Testis (tissue), 3 donors: Measurements from ENCODE around the gene FAM162A. TPM values are rescaled to one million over a fixed set of nuclear protein-coding genes. Genes with fewer than 3 reads are reported as not detected.

Experiments used
- DNase-seq: peaks from one replicate; pipeline ENCODE4 v3.0.0-alpha.2; 2019
- H3K27ac ChIP-seq, 2 donors: fragments of 200-600 bp; sonication (generic); one replicate each; pipeline ENCODE4 v1.5.1; 2019
- H3K27me3 ChIP-seq: fragments of 200-600 bp; sonication (generic); one replicate; pipeline ENCODE4 v1.5.1; 2019
- H3K36me3 ChIP-seq: fragments of 200-600 bp; sonication (generic); one replicate; pipeline ENCODE4 v1.5.1; 2017; ENCODE audit warnings: low read depth; ENCODE audit errors: missing control alignments
- H3K4me1 ChIP-seq: fragments of 200-600 bp; sonication (generic); one replicate; pipeline ENCODE4 v1.5.1; 2019
- H3K4me3 ChIP-seq, 2 donors: fragments of 200-600 bp; sonication (generic); one replicate each; pipeline ENCODE4 v1.5.1; 2017 to 2019
- H3K9me3 ChIP-seq: fragments of 200-600 bp; sonication (generic); one replicate; pipeline ENCODE4 v1.5.1; 2017
- POLR2A ChIP-seq: fragments of 450-650 bp; IDR thresholded peaks from one replicate; pipeline ENCODE4 v1.6.1; 2017; ENCODE audit warnings: antibody characterized with exemption, mild to moderate bottlenecking, moderate library complexity
- WGBS, 2 donors: methylation state at CpG; one replicate each; pipeline ENCODE4 v1.1.5; 2018; 5-methylcytosine and 5-hydroxymethylcytosine counted together
- intact Hi-C: fragments of 100-400 bp; cut with DNase I; formaldehyde crosslinking; loops from one replicate; pipeline ENCODE4 v1.15.1; 2023; ENCODE audit warnings: low total_unique reads
- polyA plus RNA-seq: library from polyadenylated mRNA; stranded (reverse); fragments of 350-450 nt; fragmentation: Illumina TruSeq; extraction: RNeasy Lipid Tissue Mini Kit (QIAGEN cat#74804); gene quantifications from one replicate; pipeline ENCODE4 v1.2.3, GENCODE V29; 2014; ENCODE audit warnings: low read depth, low replicate concordance; ENCODE audit not compliant: insufficient read depth
- total RNA-seq, 2 donors: library from RNA; depleted of rRNA; stranded (reverse); fragments of >200 nt; gene quantifications; one replicate each; pipeline ENCODE4 v1.2.3, GENCODE V29; 2016
- TF ChIP-seq, protein P1 (sequence below), 3 experiments: fragments of 450-650 bp in 2 of 3; fragments of 200-600 bp in 1 of 3; sonication (generic) in 1 of 3; IDR thresholded peaks; one replicate each; pipeline ENCODE4 v1.5.1; 2016 to 2019; ENCODE audit warnings: antibody characterized with exemption in 3 of 3, mild to moderate bottlenecking in 2 of 3, moderate library complexity in 1 of 3

FAM162A gene
- total and polyA plus RNA-seq, 3 donors from 2014 or later, result 16.0 to 77.7 (median 17.7) TPM

DNA sequence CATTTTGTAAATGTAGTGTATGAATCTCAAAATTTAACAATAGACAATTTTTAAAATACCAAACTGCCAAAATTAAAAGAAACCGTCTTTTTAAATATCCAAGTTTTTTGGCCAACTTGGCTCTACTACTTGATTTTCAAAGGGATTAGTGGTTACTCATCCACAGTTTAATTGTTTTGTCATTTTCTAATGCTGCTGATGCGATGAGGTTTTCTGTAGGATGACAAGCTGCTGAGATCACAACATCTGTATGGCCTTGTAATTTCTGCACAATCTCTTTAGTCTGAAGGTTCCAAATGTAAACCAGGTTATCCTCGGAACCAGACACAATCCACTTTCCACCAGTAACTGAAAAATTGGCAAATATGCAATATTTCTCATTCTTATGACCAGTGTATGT, 30.4 kb downstream of the FAM162A start:
- no peak for DNase-seq
- Histone ChIP-seq H3K27me3 (no peaks in the 10 kb centered on the region), H3K4me3 (no peak overlapping the region), H3K36me3 (no peaks in the 10 kb centered on the region), H3K9me3 (no peaks in the 10 kb centered on the region), H3K4me1 (peaks cover 16% of the 10 kb centered on the region), H3K27ac (no peak overlapping the region)
- 64 to 78% methylated on average over 3 of the region's 3 CpGs for WGBS, 2 donors
- TF ChIP-seq POLR2A, result no peak
- intact Hi-C loops, result no loop called here

DNA sequence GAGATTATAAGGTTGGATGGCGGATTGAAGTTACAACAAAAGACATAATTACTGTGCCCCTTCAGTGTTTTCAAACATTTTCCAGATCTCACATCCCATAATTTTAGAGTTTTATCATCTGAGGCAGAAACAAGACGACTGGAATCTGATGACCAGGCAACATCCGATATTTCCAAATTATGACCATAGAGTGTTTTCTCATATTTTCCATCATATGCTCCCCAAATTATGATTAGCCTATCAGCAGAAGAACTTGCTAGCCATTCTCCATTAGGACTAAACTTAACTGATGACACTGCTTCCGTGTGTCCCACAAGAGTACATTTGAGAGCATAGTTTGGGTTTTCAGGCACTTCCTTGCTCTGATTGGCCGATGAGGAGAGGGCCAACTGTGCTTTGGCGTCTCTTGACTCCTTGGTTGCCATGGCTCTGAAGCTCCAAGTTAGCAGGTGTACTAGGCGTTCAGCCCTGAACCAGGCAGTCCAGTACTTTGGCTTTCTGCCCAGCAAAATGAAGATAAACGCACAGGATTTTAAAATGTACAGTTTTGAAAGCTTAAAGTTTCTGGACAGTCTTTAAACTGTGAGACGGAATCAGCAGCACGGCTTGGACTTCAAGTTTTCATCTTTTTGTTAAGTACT, 31.2 kb downstream of the FAM162A start:
- intact Hi-C loops, result no loop called here
- peak; percentile 50 for DNase-seq
- Histone ChIP-seq H3K36me3 (no peaks in the 10 kb centered on the region), H3K4me1 (peaks cover 16% of the 10 kb centered on the region), H3K27me3 (no peaks in the 10 kb centered on the region), H3K9me3 (no peaks in the 10 kb centered on the region), H3K27ac (peak overlapping the region; percentile 61 to 91), H3K4me3 (peak overlapping the region; percentile 73 to 78)
- WGBS, 2 donors, result 16 to 19% methylated on average over 8 to 10 of the region's 10 CpGs
- TF ChIP-seq, protein P1, sequence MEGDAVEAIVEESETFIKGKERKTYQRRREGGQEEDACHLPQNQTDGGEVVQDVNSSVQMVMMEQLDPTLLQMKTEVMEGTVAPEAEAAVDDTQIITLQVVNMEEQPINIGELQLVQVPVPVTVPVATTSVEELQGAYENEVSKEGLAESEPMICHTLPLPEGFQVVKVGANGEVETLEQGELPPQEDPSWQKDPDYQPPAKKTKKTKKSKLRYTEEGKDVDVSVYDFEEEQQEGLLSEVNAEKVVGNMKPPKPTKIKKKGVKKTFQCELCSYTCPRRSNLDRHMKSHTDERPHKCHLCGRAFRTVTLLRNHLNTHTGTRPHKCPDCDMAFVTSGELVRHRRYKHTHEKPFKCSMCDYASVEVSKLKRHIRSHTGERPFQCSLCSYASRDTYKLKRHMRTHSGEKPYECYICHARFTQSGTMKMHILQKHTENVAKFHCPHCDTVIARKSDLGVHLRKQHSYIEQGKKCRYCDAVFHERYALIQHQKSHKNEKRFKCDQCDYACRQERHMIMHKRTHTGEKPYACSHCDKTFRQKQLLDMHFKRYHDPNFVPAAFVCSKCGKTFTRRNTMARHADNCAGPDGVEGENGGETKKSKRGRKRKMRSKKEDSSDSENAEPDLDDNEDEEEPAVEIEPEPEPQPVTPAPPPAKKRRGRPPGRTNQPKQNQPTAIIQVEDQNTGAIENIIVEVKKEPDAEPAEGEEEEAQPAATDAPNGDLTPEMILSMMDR (IDR thresholded peaks at IDR 0.05), result no peak
- no peak for TF ChIP-seq POLR2A

DNA sequence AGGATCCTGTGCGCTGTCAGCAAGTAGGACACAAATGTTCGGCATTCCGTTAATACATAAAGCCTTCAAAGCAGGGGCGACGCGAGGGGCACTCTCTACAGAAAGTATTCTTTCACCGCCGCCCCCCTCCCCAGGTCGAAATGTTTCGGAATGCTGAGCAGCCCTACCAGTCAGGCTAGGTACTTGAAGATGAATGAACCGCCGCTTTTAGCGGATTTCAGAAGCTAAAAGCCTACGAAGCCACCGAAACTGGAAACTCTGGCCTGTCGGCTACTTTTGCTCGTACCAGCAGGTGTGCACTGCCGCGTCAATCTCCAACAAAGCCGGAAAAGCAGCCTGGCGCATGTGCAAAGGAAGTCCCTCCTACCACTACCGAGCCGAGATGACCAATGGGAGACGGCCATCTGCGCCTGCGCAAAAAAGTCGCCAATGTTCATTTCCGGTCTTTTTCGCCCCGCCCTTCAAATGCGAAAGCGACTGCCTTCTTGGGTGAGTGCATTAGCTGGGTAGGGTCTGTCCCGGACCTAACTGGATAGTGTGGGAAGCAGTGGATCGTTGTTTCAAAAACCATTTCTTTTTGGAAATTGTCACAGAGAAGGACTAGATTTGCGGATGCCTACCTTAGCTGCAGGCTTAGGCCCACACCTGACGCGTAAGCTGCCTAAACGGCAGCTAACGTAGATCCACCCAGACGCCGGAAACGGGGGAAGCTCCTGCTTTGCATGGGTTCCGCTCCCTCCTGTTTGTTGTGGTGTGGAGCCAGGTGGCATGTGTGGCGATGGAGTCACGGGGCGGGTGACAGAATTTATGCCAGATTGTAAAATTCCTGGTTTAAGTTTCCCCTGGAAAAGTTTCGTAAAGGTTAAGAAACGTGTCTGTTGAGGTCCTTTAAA, 32.0 kb downstream of the FAM162A start, which contains the start of gene WDR5B:
Gene WDR5B, minus strand, starts transcription at position 301 of the 893 bp plus-strand sequence. CDS start 534 bp downstream, outside the sequence.
- H3K27me3 ChIP-seq, result no peaks in the 10 kb centered on the region
- peaks cover 16% of the 10 kb centered on the region for H3K4me1 ChIP-seq
- H3K9me3 ChIP-seq, result no peaks in the 10 kb centered on the region
- intact Hi-C loops, result no loop called here
- no peaks in the 10 kb centered on the region for H3K36me3 ChIP-seq
- peak within 1 kb of the TSS; percentile 61 to 91 for H3K27ac ChIP-seq
- peak; percentile 58 for TF ChIP-seq POLR2A
- TF ChIP-seq, protein P1 (IDR thresholded peaks at IDR 0.05), result peak in 1 of 3 experiments; percentile 19
- peak; percentile 97 for DNase-seq
- peak within 1 kb of the TSS; percentile 73 to 78 for H3K4me3 ChIP-seq
- WGBS, 2 donors, result 1% methylated on average over 39 to 48 of the region's 48 CpGs

DNA sequence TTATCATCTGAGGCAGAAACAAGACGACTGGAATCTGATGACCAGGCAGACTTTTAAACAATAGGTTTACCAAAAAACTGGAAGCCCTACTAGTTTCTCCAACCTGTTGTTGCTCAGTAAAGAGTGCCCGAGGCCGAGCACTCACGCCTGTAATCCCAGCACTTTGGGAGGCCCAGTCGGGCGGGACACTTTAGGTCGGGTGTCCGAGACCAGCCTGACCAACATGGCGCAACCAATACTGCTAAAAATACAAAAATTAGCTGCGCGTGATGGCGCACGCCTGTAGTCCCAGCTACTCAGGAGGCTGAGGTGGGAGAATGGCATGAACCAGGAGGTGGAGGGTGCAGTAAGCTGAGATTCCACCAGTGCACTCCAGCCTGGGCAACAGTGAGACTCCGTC, 33.0 kb downstream of the FAM162A start:
- Histone ChIP-seq H3K36me3 (no peaks in the 10 kb centered on the region), H3K4me1 (peaks cover 16% of the 10 kb centered on the region), H3K9me3 (no peaks in the 10 kb centered on the region), H3K4me3 (peak overlapping the region; percentile 73 to 78), H3K27me3 (no peaks in the 10 kb centered on the region), H3K27ac (peak overlapping the region; percentile 61 to 91)
- TF ChIP-seq POLR2A, result no peak
- TF ChIP-seq, protein P1 (IDR thresholded peaks at IDR 0.05), result no peak
- DNase-seq, result no peak
- intact Hi-C loops, result no loop called here
- 28 to 35% methylated on average over 14 of the region's 14 CpGs for WGBS, 2 donors

DNA sequence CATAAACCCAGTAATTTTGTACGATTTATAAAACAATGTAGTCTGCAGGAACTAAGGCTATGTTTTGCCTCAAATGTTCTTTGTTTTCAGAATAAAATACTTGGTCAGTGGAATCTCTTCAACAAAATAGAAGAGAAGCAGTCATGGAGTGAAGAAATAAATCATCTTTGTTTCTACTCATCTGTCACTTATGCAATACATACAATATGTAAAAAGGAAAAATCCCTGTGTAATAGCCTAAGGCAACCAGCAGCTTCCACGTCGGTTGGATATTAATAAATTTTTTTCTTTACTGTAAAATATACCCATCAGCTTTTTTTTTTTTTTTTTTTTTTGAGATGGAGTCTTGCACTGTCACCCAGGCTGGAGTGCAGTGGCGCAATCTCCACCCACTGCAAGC, 37.1 kb downstream of the FAM162A start:
- H3K9me3 ChIP-seq, result no peaks in the 10 kb centered on the region
- WGBS, 2 donors, result 80% methylated on average over 4 of the region's 4 CpGs
- H3K27me3 ChIP-seq, result no peaks in the 10 kb centered on the region
- intact Hi-C loops, result no loop called here
- TF ChIP-seq, protein P1 (IDR thresholded peaks at IDR 0.05), result no peak
- TF ChIP-seq POLR2A, result no peak
- H3K4me3 ChIP-seq, result no peak overlapping the region
- H3K4me1 ChIP-seq, result peaks cover 6% of the 10 kb centered on the region
- no peaks in the 10 kb centered on the region for H3K36me3 ChIP-seq
- DNase-seq, result no peak
- no peak overlapping the region for H3K27ac ChIP-seq
